Bronchial smooth muscle cell (primary cell): ENCODE measurements around the gene CCDC51. TPM values are rescaled to one million over a fixed set of nuclear protein-coding genes. Genes with fewer than 3 reads are reported as not detected.

ENCODE experiments used
- total RNA-seq: library from RNA; depleted of rRNA; stranded (reverse); fragments of >200 nt; gene quantifications from 2 replicates; pipeline ENCODE4 v1.2.1, GENCODE V29; 2014

Gene CCDC51, protein sequence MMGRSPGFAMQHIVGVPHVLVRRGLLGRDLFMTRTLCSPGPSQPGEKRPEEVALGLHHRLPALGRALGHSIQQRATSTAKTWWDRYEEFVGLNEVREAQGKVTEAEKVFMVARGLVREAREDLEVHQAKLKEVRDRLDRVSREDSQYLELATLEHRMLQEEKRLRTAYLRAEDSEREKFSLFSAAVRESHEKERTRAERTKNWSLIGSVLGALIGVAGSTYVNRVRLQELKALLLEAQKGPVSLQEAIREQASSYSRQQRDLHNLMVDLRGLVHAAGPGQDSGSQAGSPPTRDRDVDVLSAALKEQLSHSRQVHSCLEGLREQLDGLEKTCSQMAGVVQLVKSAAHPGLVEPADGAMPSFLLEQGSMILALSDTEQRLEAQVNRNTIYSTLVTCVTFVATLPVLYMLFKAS
- total RNA-seq = 36.0 and 43.8 TPM in 2 replicates

DNA sequence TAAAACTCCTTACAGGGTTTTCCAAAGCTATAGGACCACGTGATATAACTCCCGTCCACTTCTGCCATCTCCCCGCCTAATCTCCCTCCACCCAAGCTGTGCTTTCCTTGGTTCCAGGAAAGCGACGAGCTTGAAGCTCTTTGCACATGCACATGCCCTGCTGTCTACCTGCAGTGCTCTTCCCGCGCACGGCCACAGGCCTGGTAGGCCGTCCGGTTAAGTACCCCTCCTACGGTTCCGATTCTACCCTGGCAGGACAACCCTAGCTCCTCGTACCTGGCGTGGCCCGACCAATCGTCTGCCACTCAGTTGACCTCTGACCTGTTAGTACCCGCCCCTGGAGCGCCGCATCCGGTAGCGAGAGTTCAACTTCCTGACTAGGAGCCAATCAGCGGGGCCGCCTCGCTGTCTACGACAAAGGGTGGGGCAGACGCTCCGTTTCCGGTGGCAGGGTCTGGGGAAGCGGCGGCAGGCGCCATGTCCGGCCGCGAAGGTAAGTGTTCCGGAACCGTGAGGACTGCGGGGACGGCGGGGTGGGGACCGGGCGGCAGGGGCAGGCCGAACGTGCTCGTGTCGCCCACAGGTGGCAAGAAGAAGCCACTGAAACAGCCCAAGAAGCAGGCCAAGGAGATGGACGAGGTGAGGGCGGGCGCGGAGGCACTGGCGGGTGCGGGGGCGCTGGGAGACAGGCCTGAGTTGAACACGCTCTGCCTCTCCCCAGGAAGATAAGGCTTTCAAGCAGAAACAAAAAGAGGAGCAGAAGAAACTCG lies at the start of gene CCDC51, which contains the start of gene TMA7:
CCDC51 (minus strand) TSS at position 300 of the 770 bp plus-strand sequence. CDS start 4,991 bp downstream, outside the sequence.
TMA7 (plus strand) TSS at position 438 of the 770 bp plus-strand sequence; CDS start at position 478, 40 bp downstream.

DNA sequence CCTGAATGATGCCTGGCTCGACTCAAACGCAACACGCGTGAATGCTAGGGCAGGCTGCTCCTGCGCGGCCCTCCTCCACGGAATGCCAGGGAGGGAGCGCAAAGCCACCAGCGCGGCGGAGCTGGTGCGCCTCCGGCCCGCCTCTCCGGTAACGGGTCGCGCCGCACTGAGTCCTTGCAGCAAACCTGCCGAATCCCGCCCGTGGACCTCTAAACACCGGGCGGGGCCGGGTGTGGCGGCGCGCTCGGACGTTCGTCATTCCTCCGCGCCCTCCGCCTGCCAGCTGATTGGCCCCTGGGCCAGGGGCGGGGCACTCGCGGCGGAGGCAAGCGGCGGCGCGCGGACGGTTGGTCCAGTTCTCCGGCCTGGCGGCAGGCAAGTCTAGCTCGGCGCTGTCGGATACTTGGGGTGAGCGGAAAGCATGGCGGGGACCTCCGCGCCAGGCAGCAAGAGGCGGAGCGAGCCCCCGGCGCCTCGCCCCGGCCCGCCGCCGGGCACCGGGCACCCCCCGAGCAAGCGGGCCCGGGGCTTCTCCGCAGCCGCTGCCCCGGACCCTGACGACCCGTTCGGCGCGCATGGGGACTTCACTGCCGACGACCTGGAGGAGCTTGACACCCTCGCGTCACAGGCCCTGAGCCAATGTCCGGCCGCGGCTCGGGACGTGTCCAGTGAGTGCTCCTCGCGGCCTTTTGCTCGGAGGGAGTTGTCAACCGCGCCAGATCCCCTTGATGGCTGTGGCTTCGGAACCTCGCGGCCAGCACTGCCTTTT lies 6.7 kb upstream of the CCDC51 start, which contains the start of gene ATRIP:
ATRIP (plus strand) TSS at position 313 of the 769 bp plus-strand sequence; CDS start at position 422, 109 bp downstream.

DNA sequence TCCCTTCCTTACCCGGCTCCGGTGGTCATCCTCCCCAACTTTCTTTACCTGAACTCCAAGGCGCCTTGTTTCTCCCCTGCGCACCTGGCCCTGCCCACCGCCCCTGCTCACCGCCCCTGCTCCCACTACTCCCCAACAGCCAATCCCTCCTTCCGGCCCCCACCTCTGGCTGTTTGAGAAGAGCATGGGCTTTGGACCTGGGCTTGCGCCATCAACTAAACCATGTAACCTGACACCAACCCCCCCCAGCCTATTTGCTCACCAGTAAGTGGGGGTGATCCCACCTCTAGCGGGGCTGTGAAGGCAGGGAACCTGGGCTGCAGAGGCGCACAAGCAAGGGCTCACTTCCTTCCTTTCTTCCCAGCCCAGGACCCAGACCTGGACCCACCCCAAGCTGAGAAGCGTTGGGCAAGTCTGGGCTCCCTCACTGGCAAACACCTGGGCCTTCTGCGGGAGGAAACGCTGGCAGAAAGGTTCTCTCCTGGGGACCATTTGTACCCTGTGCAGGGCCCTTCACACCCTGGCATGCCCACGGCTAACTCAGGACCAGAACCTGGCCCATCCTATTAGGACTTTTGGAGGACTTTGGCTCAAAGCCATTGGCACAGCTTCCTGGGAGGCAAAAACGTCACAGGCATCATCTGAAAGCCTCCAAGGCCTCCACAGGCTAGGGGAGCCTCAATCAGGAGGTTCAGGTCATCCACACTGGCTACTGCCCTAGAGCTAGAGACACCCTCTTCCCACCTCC lies 9.8 kb downstream of the CCDC51 start, which contains the start of gene PLXNB1:
PLXNB1 (minus strand) TSS at position 127 of the 748 bp plus-strand sequence. CDS start 5,475 bp downstream, outside the sequence.

Other genes starting within 250 kb of the CCDC51 start
- 0.26 TPM in 1 of 2 replicates, not detected in the other for gene CAMP, start 216.6 kb downstream of the CCDC51 start, total RNA-seq
- 3.5 and 4.4 TPM in 2 replicates for gene ZNF589, start 199.0 kb downstream of the CCDC51 start, total RNA-seq
- 16.7 and 28.9 TPM in 2 replicates for gene NME6, start 138.8 kb downstream of the CCDC51 start, total RNA-seq
- gene SPINK8, start 106.5 kb downstream of the CCDC51 start, total RNA-seq = not detected in 2 replicates
- gene FBXW12, start 67.9 kb downstream of the CCDC51 start, total RNA-seq = not detected in 2 replicates
- gene PLXNB1, start 10.0 kb downstream of the CCDC51 start, total RNA-seq = 42.6 and 57.5 TPM in 2 replicates
- 256 and 553 TPM in 2 replicates for gene TMA7, start 138 bp upstream of the CCDC51 start, total RNA-seq
- 3.3 and 3.6 TPM in 2 replicates for gene ATRIP, start 6.6 kb upstream of the CCDC51 start, total RNA-seq
- 91.1 and 113 TPM in 2 replicates for gene SHISA5, start 64.1 kb upstream of the CCDC51 start, total RNA-seq
- 4.9 and 5.7 TPM in 2 replicates for gene PFKFB4, start 116.7 kb upstream of the CCDC51 start, total RNA-seq
- gene UCN2, start 123.7 kb upstream of the CCDC51 start, total RNA-seq = 0.32 and 0.34 TPM in 2 replicates
- 27.0 and 27.6 TPM in 2 replicates for gene COL7A1, start 155.2 kb upstream of the CCDC51 start, total RNA-seq
- gene UQCRC1, start 169.5 kb upstream of the CCDC51 start, total RNA-seq = 294 and 307 TPM in 2 replicates
- gene TMEM89, start 181.7 kb upstream of the CCDC51 start, total RNA-seq = not detected in 2 replicates
- 16.7 and 18.5 TPM in 2 replicates for gene SLC26A6, start 195.3 kb upstream of the CCDC51 start, total RNA-seq
- gene CELSR3, start 222.8 kb upstream of the CCDC51 start, total RNA-seq = 0.52 and 1.1 TPM in 2 replicates
- gene NCKIPSD, start 245.8 kb upstream of the CCDC51 start, total RNA-seq = 8.4 and 9.4 TPM in 2 replicates